ENCODE measurements around the gene TMEM178B. TPM values are rescaled to one million over a fixed set of nuclear protein-coding genes. Genes with fewer than 3 reads are reported as not detected.
"Not testable (repeated sequence)": the region's sequence is repeated elsewhere in the genome, so short reads cannot be mapped to it uniquely, and the experiment has no call there.

TMEM178B gene
- polyA plus RNA-seq, 1 experiment = 0.01 TPM

DNA sequence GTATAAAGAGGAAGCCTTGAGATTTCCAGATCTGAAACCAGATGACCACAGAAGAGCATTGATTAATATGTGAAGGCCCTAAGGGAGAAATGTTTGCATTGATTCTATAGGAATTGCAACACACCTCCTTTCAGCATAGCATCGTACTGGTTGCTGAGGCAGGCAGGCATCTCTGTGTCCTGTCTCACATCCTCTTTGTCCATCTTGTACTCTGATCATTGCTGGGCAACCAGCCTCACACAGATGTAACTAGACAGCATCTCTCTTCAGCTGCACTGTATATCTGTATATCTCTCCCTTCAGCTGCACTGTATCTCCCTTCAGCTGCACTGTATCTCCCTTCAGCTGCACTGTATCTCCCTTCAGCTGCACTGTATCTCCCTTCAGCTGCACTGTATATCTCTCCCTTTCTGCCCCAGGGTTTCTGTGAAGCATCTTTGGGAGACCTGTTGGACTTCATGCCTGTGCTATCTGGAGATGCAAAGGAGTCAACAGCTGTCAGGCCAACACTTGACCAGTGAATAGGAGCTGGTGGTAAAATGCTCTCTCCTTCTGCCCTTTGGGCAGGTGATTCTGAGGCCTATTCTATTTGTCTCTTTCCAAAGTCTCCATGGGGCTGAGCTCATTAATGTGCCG, 40.3 kb downstream of the TMEM178B start:
- POLR2A ChIA-PET = no interaction called here
- CTCF ChIA-PET = no interaction called here
- Histone ChIP-seq H3K9me3 (ENCODE audit: control insufficient read depth, insufficient read depth, low read length) (no peaks in the 10 kb centered on the region; the same call in 1 of the 2 replicates), H3K27ac (ENCODE audit: low read depth, low read length) (no peak overlapping the region), H3K4me3 (ENCODE audit: low read depth, low read length) (no peak overlapping the region), H3K27me3 (ENCODE audit: control insufficient read depth, insufficient read depth, low read length) (no peaks in the 10 kb centered on the region)
- TF ChIP-seq CTCF (IDR thresholded peaks at IDR 0.05; ENCODE audit: low read depth, low read length) = no peak
- no peak for DNase-seq (ENCODE audit: low read depth, low spot score)

DNA sequence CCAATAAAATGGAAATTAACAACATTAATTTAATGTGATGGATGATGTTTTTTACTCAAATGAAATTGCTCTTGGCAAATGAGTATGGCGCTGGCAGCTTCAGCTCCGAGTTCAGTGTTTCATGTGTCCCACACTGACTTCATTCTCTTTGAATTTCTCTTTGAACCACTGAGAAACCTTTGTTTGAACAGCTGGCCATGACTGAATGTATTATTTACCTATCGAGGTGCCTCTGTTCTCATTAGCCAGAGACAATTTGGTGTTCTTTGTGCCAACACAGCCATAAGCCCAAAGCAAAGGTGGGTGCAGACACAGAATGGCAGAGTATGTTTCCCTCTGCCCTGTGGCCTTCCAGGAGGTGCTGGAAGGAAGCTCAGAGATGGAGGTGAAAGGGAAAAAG, 42.1 kb downstream of the TMEM178B start:
- ChIA-PET CTCF (interaction anchor here (0.6 kb wide), 1 partner anchor 305 kb away, joined by 4 read pairs; no protein-coding TSS in a partner anchor), POLR2A (no interaction called here)
- Histone ChIP-seq H3K27ac (ENCODE audit: low read depth, low read length) (no peak overlapping the region), H3K9me3 (ENCODE audit: control insufficient read depth, insufficient read depth, low read length) (no peaks in the 10 kb centered on the region; the same call in 1 of the 2 replicates), H3K27me3 (ENCODE audit: control insufficient read depth, insufficient read depth, low read length) (no peaks in the 10 kb centered on the region), H3K4me3 (ENCODE audit: low read depth, low read length) (no peak overlapping the region)
- DNase-seq (ENCODE audit: low read depth, low spot score) = no peak
- TF ChIP-seq CTCF (IDR thresholded peaks at IDR 0.05; ENCODE audit: low read depth, low read length) = no peak

GRCh38 chr7:141116661-141117060, 42.8 kb downstream of the TMEM178B start:
- H3K27ac ChIP-seq (ENCODE audit: low read depth, low read length); H3K9me3 ChIP-seq (ENCODE audit: control insufficient read depth, insufficient read depth, low read length); POLR2A ChIA-PET; H3K27me3 ChIP-seq (ENCODE audit: control insufficient read depth, insufficient read depth, low read length); CTCF ChIA-PET; DNase-seq (ENCODE audit: low read depth, low spot score); H3K4me3 ChIP-seq (ENCODE audit: low read depth, low read length): not testable (repeated sequence)

DNA sequence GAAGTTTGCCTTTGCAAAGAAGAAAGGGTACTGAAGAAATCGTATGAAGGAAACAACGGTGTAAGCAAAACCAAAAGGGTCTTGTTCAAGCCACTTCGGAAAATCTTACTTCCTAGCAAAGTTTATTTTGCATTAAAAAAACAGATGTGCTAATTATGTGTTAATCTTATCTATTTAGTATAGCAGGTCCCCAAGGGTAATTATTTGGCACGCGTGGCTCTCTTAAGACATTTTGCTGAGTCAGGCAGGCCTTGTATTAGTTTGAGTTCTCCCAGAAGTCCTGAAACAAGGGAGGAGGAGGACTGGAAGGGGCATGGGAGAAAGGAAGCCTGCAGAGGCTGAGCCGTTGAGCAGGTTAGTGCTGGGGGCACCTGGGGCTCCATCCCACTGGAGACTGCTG, 44.9 kb downstream of the TMEM178B start:
- H3K27ac ChIP-seq (ENCODE audit: low read depth, low read length) = no peak overlapping the region
- POLR2A ChIA-PET = no interaction called here
- H3K9me3 ChIP-seq (ENCODE audit: control insufficient read depth, insufficient read depth, low read length) = no peaks in the 10 kb centered on the region; the same call in 1 of the 2 replicates
- no peaks in the 10 kb centered on the region for H3K27me3 ChIP-seq (ENCODE audit: control insufficient read depth, insufficient read depth, low read length)
- no peak for DNase-seq (ENCODE audit: low read depth, low spot score)
- CTCF ChIA-PET = no interaction called here
- TF ChIP-seq CTCF (IDR thresholded peaks at IDR 0.05; ENCODE audit: low read depth, low read length) = no peak
- no peak overlapping the region for H3K4me3 ChIP-seq (ENCODE audit: low read depth, low read length)

GRCh38 chr7:141119187-141119586, 45.3 kb downstream of the TMEM178B start:
- POLR2A ChIA-PET = no interaction called here
- CTCF ChIA-PET = interaction anchor here (0.5 kb wide), 1 partner anchor 30 kb away, joined by 3 read pairs; no protein-coding TSS in a partner anchor
- Histone ChIP-seq H3K27me3 (ENCODE audit: control insufficient read depth, insufficient read depth, low read length) (no peaks in the 10 kb centered on the region), H3K9me3 (ENCODE audit: control insufficient read depth, insufficient read depth, low read length) (no peaks in the 10 kb centered on the region; the same call in 1 of the 2 replicates), H3K4me3 (ENCODE audit: low read depth, low read length) (no peak overlapping the region), H3K27ac (ENCODE audit: low read depth, low read length) (no peak overlapping the region)
- TF ChIP-seq CTCF (IDR thresholded peaks at IDR 0.05; ENCODE audit: low read depth, low read length) = no peak
- DNase-seq (ENCODE audit: low read depth, low spot score) = no peak
